Small intestine (tissue), 7 donors: ENCODE data around the gene DENND1A. TPM values are rescaled to one million over a fixed set of nuclear protein-coding genes. Genes with fewer than 3 reads are reported as not detected.
A peak's percentile ranks its signal among the peaks of the same experiment; 100 is the strongest.

ENCODE experiments used
- DNase-seq, 2 donors: peaks; one replicate each; pipeline versions ENCODE4 v3.0.0 to v3.0.0-alpha.2; 2013
- FAIRE-seq: peaks from 2 replicates; lab custom pipeline; 2012; peaks lifted over from hg19 to GRCh38; lab: Jason Lieb, UNC
- H3K27ac ChIP-seq, 3 donors: one replicate each; pipeline ENCODE4 v1.5.1; 2013; ENCODE audit warnings: low read length in 2 of 3, mild to moderate bottlenecking in 2 of 3, control low read depth in 1 of 3, inconsistent platforms in 1 of 3, low read depth in 1 of 3, moderate library complexity in 1 of 3
- H3K27me3 ChIP-seq, 3 donors: one replicate each; pipeline ENCODE4 v1.6.1; 2013; ENCODE audit warnings: low read length in 3 of 3, inconsistent platforms in 1 of 3; ENCODE audit not compliant: control insufficient read depth in 3 of 3, insufficient read depth in 3 of 3
- H3K36me3 ChIP-seq, 3 donors: one replicate each; pipeline ENCODE4 v1.6.1; 2013; ENCODE audit warnings: low read length in 3 of 3, inconsistent platforms in 1 of 3, low read depth in 1 of 3, mild to moderate bottlenecking in 1 of 3, moderate library complexity in 1 of 3; ENCODE audit not compliant: control insufficient read depth in 3 of 3, insufficient read depth in 2 of 3
- H3K4me1 ChIP-seq, 3 donors: one replicate each; pipeline ENCODE4 v1.6.1; 2013; ENCODE audit warnings: low read length in 2 of 3, inconsistent platforms in 1 of 3, low read depth in 1 of 3, mild to moderate bottlenecking in 1 of 3, moderate library complexity in 1 of 3; ENCODE audit not compliant: control insufficient read depth in 3 of 3, insufficient read depth in 2 of 3
- H3K4me3 ChIP-seq, 3 donors: one replicate each; pipeline ENCODE4 v1.5.1; 2013; ENCODE audit warnings: low read length in 3 of 3, control low read depth in 1 of 3, inconsistent platforms in 1 of 3, low read depth in 1 of 3, mild to moderate bottlenecking in 1 of 3, moderate library complexity in 1 of 3
- H3K9me3 ChIP-seq, 2 donors: one replicate each; pipeline ENCODE4 v1.6.1; 2013; ENCODE audit warnings: low read depth in 1 of 2, low read length in 1 of 2; ENCODE audit not compliant: control insufficient read depth in 2 of 2, insufficient read depth in 1 of 2
- WGBS, 3 donors: extraction: QIAGEN DNeasy Blood & Tissue Kit; methylation state at CpG; one replicate each; pipeline ENCODE4 v1.1.7; 2013; 5-methylcytosine and 5-hydroxymethylcytosine counted together
- polyA plus RNA-seq, 4 donors: library from polyadenylated mRNA; stranded (reverse) in 3 of 4; unstranded in 1 of 4; fragments of 200-250 nt in 3 of 4; fragments of 120-200 nt in 1 of 4; gene quantifications; one replicate each; pipeline versions ENCODE4 v1.2.1 to v1.2.3, GENCODE V29; 2013
- donor health status: healthy with polysubstance abuse.
- donor health status: control.
- donor health status: control.
- donor health status: Bipolar disorder and iron deficiency.
- donor health status: healthy.

Gene DENND1A
- polyA plus RNA-seq, 4 donors, result 11.5 to 43.4 (median 20.0) TPM

DNA sequence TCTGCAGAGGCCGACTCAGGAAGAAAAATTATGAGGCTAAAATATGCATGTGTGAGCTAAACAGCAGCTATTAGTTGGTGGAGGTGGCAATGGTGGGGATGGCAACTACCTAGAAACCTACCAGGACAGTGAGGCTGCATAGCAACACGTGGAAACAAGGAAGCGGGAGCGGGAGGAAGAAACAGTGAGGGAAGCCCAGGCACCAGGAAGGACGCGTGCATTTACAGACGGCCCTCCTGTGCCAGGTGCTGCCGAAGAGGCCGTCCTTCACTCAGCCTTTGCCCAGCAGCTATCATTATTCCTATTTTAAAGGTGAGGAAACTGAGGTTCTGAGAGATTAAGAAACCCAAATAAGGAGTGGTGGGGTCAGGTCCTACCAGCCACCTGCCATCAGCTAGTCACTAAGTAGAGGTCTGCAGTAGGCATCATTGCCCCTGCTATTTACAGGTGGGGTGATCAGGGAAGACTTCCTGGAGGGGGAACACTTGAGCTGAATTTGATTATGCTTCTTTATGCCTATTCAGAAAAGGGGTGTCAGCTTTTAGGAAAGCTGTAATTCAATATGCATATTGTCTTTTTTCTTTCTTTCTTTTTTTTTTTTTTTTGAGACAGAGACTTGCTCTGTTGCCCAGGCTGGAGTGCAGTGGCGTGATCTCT is 448.6 kb downstream of the DENND1A start:
- peaks cover 0 to 68% (median 19%) of the 10 kb centered on the region in 3 donors for H3K4me1 ChIP-seq
- no peak overlapping the region for H3K4me3 ChIP-seq
- FAIRE-seq (no peak), DNase-seq (peak in 1 of 2 donors; percentile 62)
- peak overlapping the region in 1 of 3 donors; percentile 26 for H3K27ac ChIP-seq
- no peaks in the 10 kb centered on the region for H3K27me3 ChIP-seq
- H3K9me3 ChIP-seq, result no peaks in the 10 kb centered on the region
- peaks cover 0 to 19% (median 0%) of the 10 kb centered on the region in 3 donors for H3K36me3 ChIP-seq
- WGBS, 3 donors, result 35 to 64% (median 36%) methylated on average over 10 of the region's 10 CpGs

DNA sequence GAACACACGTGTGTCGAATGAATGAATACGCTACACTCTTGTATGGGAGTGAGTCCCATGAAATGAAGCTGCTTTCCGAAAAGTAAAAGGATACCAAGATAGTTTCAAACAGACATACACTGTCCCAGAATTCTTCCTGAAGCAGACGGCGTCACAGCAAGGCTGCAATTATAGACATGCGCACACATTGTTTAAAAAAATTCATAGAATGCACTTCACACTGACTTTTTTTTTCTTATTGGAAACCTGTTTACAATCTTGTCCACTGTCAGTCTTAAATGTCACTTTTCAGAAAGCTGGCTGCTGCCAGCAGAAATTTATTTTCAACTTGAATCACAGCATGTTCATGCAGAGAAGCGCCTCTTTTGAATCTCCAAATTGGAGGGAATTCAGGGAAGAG is 449.1 kb downstream of the DENND1A start:
- H3K4me3 ChIP-seq, result no peak overlapping the region
- WGBS, 3 donors, result 92 to 95% (median 93%) methylated on average over 8 of the region's 8 CpGs
- no peaks in the 10 kb centered on the region for H3K9me3 ChIP-seq
- no peaks in the 10 kb centered on the region for H3K27me3 ChIP-seq
- DNase-seq (no peak), FAIRE-seq (no peak)
- H3K4me1 ChIP-seq, result peaks cover 0 to 62% (median 19%) of the 10 kb centered on the region in 3 donors
- no peak overlapping the region for H3K27ac ChIP-seq
- H3K36me3 ChIP-seq, result peaks cover 0 to 19% (median 0%) of the 10 kb centered on the region in 3 donors

DNA sequence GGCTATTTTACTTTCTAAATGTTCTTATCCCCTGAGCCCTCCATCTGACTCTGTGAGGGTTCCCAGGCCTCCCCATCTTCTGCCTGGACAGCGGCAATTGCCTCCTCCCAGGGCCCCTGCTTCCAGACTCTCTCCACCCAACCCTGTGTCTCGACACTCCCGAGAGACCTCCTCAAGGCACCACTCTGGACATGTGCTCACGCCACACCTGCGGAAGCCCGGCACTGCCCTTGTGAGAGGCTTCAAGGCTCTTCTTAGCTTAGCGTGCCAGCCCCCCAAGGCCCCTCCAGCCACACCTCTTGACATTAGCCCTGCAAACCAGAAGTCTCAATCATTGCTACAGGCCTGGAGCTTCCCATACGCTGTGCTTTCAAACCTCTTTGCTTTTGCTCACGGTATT is 449.8 kb downstream of the DENND1A start:
- Histone ChIP-seq H3K9me3 (no peaks in the 10 kb centered on the region), H3K36me3 (peaks cover 0 to 21% (median 0%) of the 10 kb centered on the region in 3 donors), H3K27me3 (no peaks in the 10 kb centered on the region), H3K4me1 (peaks cover 0 to 56% (median 19%) of the 10 kb centered on the region in 3 donors), H3K4me3 (no peak overlapping the region), H3K27ac (peak overlapping the region in 1 of 3 donors; percentile 75)
- DNase-seq (no peak), FAIRE-seq (no peak)
- WGBS, 3 donors, result 92 to 98% (median 94%) methylated on average over 9 of the region's 9 CpGs

DNA sequence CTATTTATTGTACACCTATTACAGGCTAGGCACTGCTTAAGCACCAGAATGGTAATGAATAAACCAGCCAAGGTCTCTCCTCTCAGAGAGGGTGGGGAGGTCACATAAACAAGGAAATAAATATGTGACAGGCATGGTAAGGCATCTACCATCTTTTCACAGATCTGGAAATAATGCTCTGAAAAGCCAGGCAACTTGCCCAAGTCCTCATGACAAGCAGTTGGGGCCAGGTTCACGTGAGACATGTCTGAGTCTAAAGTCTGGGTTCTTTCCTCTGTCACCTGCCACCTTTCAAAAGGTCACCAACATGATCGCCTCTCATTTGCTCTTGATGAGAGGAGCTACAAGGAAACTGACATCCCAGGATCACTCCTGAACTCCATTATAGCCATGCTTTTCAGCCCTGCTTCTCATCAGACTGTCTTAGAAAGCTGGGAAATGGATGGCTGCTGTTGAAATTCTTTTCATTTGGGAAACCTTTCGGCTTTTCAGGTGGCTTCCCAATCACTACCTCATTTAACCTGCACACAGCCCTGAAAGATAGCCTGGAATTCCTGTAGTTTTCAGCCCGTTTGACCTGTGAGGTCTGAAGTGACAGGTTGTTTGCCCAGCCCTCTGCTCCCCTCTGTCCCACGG is 450.8 kb downstream of the DENND1A start:
- Histone ChIP-seq H3K27me3 (no peaks in the 10 kb centered on the region), H3K4me3 (no peak overlapping the region), H3K9me3 (no peaks in the 10 kb centered on the region), H3K27ac (peak overlapping the region; percentile 28 to 75 (median 61)), H3K4me1 (peaks cover 0 to 47% (median 12%) of the 10 kb centered on the region in 3 donors), H3K36me3 (peaks cover 0 to 21% (median 0%) of the 10 kb centered on the region in 3 donors)
- DNase-seq (peak; percentile 86), FAIRE-seq (no peak)
- 30 to 61% (median 56%) methylated on average over 5 of the region's 5 CpGs for WGBS, 3 donors

DNA sequence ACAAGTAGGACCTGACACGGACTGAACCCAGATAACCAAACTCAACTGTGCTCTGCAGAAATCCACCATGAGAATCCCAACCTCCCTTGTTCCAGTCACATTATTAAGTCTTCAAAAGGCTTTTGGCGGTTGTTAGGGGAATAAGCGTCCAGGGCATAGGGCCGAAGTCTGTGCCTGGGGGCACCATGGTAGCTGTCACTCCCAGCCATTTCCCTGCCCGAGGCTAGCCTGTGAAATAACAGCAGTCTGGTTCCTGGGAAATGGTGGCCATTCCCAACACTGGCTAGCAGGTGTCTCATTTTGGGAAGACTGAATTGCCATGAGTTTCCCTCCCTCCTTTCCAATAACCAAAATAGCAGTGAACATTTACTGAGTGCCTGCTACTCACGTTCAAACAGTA is 451.8 kb downstream of the DENND1A start:
- H3K4me1 ChIP-seq, result peaks cover 0 to 38% (median 9%) of the 10 kb centered on the region in 3 donors
- no peaks in the 10 kb centered on the region for H3K9me3 ChIP-seq
- FAIRE-seq (no peak), DNase-seq (no peak)
- peaks cover 0 to 23% (median 0%) of the 10 kb centered on the region in 3 donors for H3K36me3 ChIP-seq
- H3K27me3 ChIP-seq, result no peaks in the 10 kb centered on the region
- H3K4me3 ChIP-seq, result no peak overlapping the region
- peak overlapping the region in 1 of 3 donors; percentile 75 for H3K27ac ChIP-seq
- 88 to 93% (median 89%) methylated on average over 6 of the region's 6 CpGs for WGBS, 3 donors

DNA sequence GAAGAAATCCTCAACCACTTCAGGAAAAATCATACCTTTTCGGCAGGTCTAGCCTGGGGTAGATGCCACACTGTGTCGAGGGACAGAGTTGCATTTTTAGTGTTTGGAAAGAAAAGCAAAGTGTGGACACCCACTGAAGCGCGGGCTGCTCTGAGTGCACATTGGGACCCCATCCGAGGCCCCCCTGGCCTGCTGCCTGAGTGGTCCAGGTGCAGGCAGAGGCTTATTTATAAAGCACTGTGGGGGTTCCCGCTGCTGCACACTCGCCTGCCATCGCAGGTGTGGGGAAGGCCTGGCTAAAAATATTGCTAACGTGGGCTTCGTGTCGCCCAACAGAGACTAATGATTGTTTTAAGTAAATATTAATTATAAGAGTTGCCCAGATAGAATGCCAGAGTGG is 454.5 kb downstream of the DENND1A start:
- FAIRE-seq, result no peak

DNA sequence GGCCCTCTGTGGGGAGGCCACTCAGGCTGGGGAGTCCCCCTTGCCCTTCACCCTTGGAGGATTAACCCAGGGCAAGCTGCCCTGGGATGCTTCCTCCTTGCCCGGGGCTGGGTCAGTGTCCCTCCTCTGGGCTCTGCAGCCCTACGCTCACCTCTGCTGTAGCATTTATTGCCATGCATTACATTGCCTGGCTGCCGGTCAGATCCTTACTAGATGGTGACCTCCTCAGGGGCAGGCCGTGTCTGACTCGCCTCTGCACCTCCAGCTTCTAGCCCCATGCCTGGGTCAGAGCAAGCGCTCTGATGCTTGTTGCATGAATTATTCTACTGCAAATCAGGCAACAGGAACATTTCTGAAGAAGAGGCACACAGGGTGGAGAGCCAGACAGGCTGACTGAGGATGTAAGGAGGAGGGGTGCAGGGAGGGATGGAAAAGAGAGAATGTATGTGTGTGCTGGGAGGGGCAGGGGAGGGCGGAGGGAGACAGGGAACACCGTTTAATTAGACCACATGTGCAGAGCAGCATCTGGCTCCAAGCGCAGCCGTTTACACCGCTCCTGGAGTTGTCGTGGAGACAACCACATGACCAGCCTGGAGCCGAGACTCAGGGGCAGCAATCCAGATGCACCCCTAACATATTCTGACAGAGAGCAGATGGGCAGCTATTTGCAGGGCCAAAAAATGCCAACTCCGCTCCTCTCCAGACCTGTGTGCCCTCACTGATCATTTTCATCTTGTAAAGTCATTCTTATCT is 456.9 kb downstream of the DENND1A start:
- DNase-seq (no peak), FAIRE-seq (no peak)
- Histone ChIP-seq H3K4me3 (no peak overlapping the region), H3K27ac (no peak overlapping the region), H3K9me3 (no peaks in the 10 kb centered on the region), H3K27me3 (no peaks in the 10 kb centered on the region), H3K36me3 (peaks cover 0 to 39% (median 0%) of the 10 kb centered on the region in 3 donors), H3K4me1 (peaks cover 0 to 35% (median 0%) of the 10 kb centered on the region in 3 donors)
- WGBS, 3 donors, result 45 to 77% (median 72%) methylated on average over 14 of the region's 14 CpGs

More for the DNA sequence above, 454.5 kb downstream of the DENND1A start:
- WGBS, 3 donors, result 89 to 93% (median 91%) methylated on average over 11 of the region's 11 CpGs
- H3K27me3 ChIP-seq, result no peaks in the 10 kb centered on the region
- H3K4me3 ChIP-seq, result no peak overlapping the region
- DNase-seq, result no peak
- no peaks in the 10 kb centered on the region for H3K9me3 ChIP-seq
- H3K4me1 ChIP-seq, result peaks cover 0 to 36% (median 7%) of the 10 kb centered on the region in 3 donors
- no peak overlapping the region for H3K27ac ChIP-seq
- H3K36me3 ChIP-seq, result peaks cover 0 to 30% (median 0%) of the 10 kb centered on the region in 3 donors
